ENCODE data around the gene PRPS1L1. TPM values are rescaled to one million over a fixed set of nuclear protein-coding genes. Genes with fewer than 3 reads are reported as not detected.

Gene PRPS1L1
- total and polyA plus RNA-seq, 2 experiments from 2014 or later = not detected

GRCh38 chr7:17983221-17984062 lies 44.2 kb downstream of the PRPS1L1 start (continued):
- TF ChIP-seq ZNF462 (CRISPR knock-in tag; IDR thresholded peaks at IDR 0.05) = no peak
- TF ChIP-seq NANOG (IDR thresholded peaks at IDR 0.05; ENCODE audit: borderline replicate concordance) = no peak
- no peak for TF ChIP-seq JUNB (IDR thresholded peaks at IDR 0.05; ENCODE audit: unreplicated experiment)
- TF ChIP-seq STAT1 (IDR thresholded peaks at IDR 0.05; ENCODE audit: unreplicated experiment) = no peak
- no peak for TF ChIP-seq EZH2phosphoT487 (IDR thresholded peaks at IDR 0.05; ENCODE audit: unreplicated experiment)
- TF ChIP-seq REST (IDR thresholded peaks at IDR 0.05; ENCODE audit: unreplicated experiment) = no peak
- no peak for TF ChIP-seq ETS1 (IDR thresholded peaks at IDR 0.05)
- TF ChIP-seq CREB1 (CRISPR knock-in tag; IDR thresholded peaks at IDR 0.05; ENCODE audit: low read depth) = no peak
- no peak for TF ChIP-seq CTCF (conservative IDR thresholded peaks at IDR 0.05; ENCODE audit: low read depth in 2 of 2)
